B cell (primary cell): ENCODE results near the gene PITPNM3. TPM values are rescaled to one million over a fixed set of nuclear protein-coding genes. Genes with fewer than 3 reads are reported as not detected.

Source experiments
- ATAC-seq: fragments of 200-7000 bp; cut with Tn5 transposase; one replicate; pipeline ENCODE4 v1.10.0; 2021; ENCODE audit warnings: low read depth, mild to moderate bottlenecking, moderate number of reproducible peaks, moderate library complexity
- CTCF ChIA-PET: fragments of 350-600 bp; sonication (Branson Sonifier 250); formaldehyde crosslinking; loops from one replicate; lab custom pipeline; 2021; ENCODE audit warnings: antibody characterized with exemption, inconsistent platforms; lab: Charles Lee
- POLR2A ChIA-PET: fragments of 350-600 bp; sonication (Branson Sonifier 250); formaldehyde crosslinking; loops from one replicate; lab custom pipeline; 2021; ENCODE audit warnings: antibody characterized with exemption; lab: Charles Lee
- DNase-seq: peaks from one replicate; pipeline ENCODE4 v3.0.0; 2013
- H2AFZ ChIP-seq: 2 replicates; pipeline ENCODE4 v1.6.1; 2012; ENCODE audit warnings: mild to moderate bottlenecking, low read depth, low read length; ENCODE audit not compliant: insufficient read depth, poor library complexity, severe bottlenecking
- H3K27ac ChIP-seq, 2 donors: 1 replicate in 1 of 2; 2 replicates in 1 of 2; pipeline ENCODE4 v1.5.1; 2012 to 2013; ENCODE audit warnings: low read length in 2 of 2, mild to moderate bottlenecking in 2 of 2, moderate library complexity in 1 of 2
- H3K27me3 ChIP-seq, 4 experiments: fragments of 200-600 bp in 1 of 4; sonication (generic) in 1 of 4; replicated peaks in 1 of 4; 1 replicate in 2 of 4; 2 replicates in 2 of 4; pipeline versions ENCODE4 v1.6.1 to v1.7.0; 2013 to 2016; ENCODE audit warnings: low read length in 3 of 4, mild to moderate bottlenecking in 2 of 4, mixed read lengths in 1 of 4, moderate library complexity in 1 of 4; ENCODE audit not compliant: insufficient read depth in 4 of 4, control insufficient read depth in 3 of 4; ENCODE audit errors: control extremely low read depth in 1 of 4
- H3K36me3 ChIP-seq, 2 experiments: replicated peaks in 1 of 2; 1 replicate in 1 of 2; 2 replicates in 1 of 2; pipeline versions ENCODE4 v1.6.1 to v1.7.1; 2013; ENCODE audit warnings: low read length in 1 of 2; ENCODE audit not compliant: insufficient read depth in 2 of 2, control insufficient read depth in 1 of 2; ENCODE audit errors: control extremely low read depth in 1 of 2, extremely low read depth in 1 of 2
- H3K4me1 ChIP-seq, 2 donors: fragments of 200-600 bp in 1 of 2; sonication (generic) in 1 of 2; 1 replicate in 1 of 2; 2 replicates in 1 of 2; pipeline versions ENCODE4 v1.5.1 to v1.6.1; 2013 to 2017; ENCODE audit warnings: low read length in 2 of 2; ENCODE audit not compliant: control insufficient read depth in 2 of 2, insufficient read depth in 2 of 2
- H3K4me2 ChIP-seq: replicated peaks from 2 replicates; pipeline ENCODE3; 2012; ENCODE audit warnings: mild to moderate bottlenecking, low read depth, low read length; ENCODE audit not compliant: poor library complexity, severe bottlenecking
- H3K4me3 ChIP-seq, 5 experiments: fragments of 200-600 bp in 1 of 5; sonication (generic) in 1 of 5; 1 replicate in 3 of 5; 2 replicates in 2 of 5; pipeline versions ENCODE4 v1.5.1 to v1.7.0; 2011 to 2016; ENCODE audit warnings: low read length in 4 of 5, mild to moderate bottlenecking in 4 of 5, low read depth in 2 of 5, control low read depth in 1 of 5, moderate library complexity in 1 of 5; ENCODE audit not compliant: insufficient read depth in 1 of 5; ENCODE audit errors: control extremely low read depth in 1 of 5, extremely low read depth in 1 of 5
- H3K79me2 ChIP-seq: fragments of 200-600 bp; sonication (generic); one replicate; pipeline ENCODE4 v1.6.0; 2016; ENCODE audit warnings: low read length; ENCODE audit not compliant: control insufficient read depth, insufficient read depth
- H3K9ac ChIP-seq: fragments of 200-600 bp; sonication (generic); 2 replicates; pipeline ENCODE4 v1.6.1; 2017; ENCODE audit warnings: mild to moderate bottlenecking, low read length, moderate library complexity
- H3K9me3 ChIP-seq, 3 donors: one replicate each; pipeline versions ENCODE4 v1.6.1 to v1.7.1; 2013; ENCODE audit warnings: low read length in 2 of 3; ENCODE audit not compliant: control insufficient read depth in 2 of 3, insufficient read depth in 1 of 3; ENCODE audit errors: control extremely low read depth in 1 of 3
- H4K20me1 ChIP-seq: 2 replicates; pipeline ENCODE4 v1.6.0; 2012; ENCODE audit warnings: mild to moderate bottlenecking, low read length; ENCODE audit not compliant: insufficient read depth, control insufficient read depth, poor library complexity, severe bottlenecking
- H3K27ac Mint-ChIP-seq: one replicate; pipeline ENCODE4 v1.8.0; 2021; ENCODE audit warnings: mixed read lengths
- H3K27me3 Mint-ChIP-seq: one replicate; pipeline ENCODE4 v1.8.0; 2021; ENCODE audit warnings: mixed read lengths
- H3K4me1 Mint-ChIP-seq: one replicate; pipeline ENCODE4 v1.8.0; 2021; ENCODE audit warnings: mixed read lengths
- H3K4me3 Mint-ChIP-seq: one replicate; pipeline ENCODE4 v1.8.0; 2021; ENCODE audit warnings: mixed read lengths
- H3K9me3 Mint-ChIP-seq: one replicate; pipeline ENCODE4 v1.8.0; 2022; ENCODE audit warnings: mixed read lengths; ENCODE audit not compliant: insufficient read depth
- EZH2 ChIP-seq: IDR thresholded peaks from 2 replicates; pipeline ENCODE4 v1.6.1; 2012; ENCODE audit warnings: borderline replicate concordance, low read depth, mild to moderate bottlenecking, moderate library complexity, low read length; ENCODE audit not compliant: insufficient read depth, poor library complexity, severe bottlenecking
- WGBS: methylation state at CpG from one replicate; pipeline ENCODE4 v1.1.5; 2013; ENCODE audit warnings: missing lambda C conversion rate; ENCODE audit not compliant: insufficient coverage; 5-methylcytosine and 5-hydroxymethylcytosine counted together
- intact Hi-C: fragments of 100-400 bp; cut with micrococcal nuclease; formaldehyde crosslinking; loops from one replicate; pipeline ENCODE4 v1.10.0; 2022
- polyA plus RNA-seq: library from polyadenylated mRNA; depleted of rRNA; stranded (reverse); fragments of >200 nt; gene quantifications from 2 replicates; pipeline ENCODE4 v1.2.3, GENCODE V29; 2012
- total RNA-seq, 2 donors: library from RNA; stranded (reverse); fragments of 120-200 nt in 1 of 2; gene quantifications; 1 replicate in 1 of 2; 2 replicates in 1 of 2; pipeline versions ENCODE4 v1.2.3 to v1.2.4, GENCODE V29; 2013 to 2022
- TF ChIP-seq, protein P1 (sequence below): fragments of 200-600 bp; IDR thresholded peaks from one replicate; pipeline ENCODE4 v1.8.0; 2022; ENCODE audit warnings: antibody characterized with exemption, mild to moderate bottlenecking

PITPNM3 gene
- total and polyA plus RNA-seq, 2 donors (not counting 1 experiment from before 2014, with no cell fraction given): 0.31 to 0.49 TPM

DNA sequence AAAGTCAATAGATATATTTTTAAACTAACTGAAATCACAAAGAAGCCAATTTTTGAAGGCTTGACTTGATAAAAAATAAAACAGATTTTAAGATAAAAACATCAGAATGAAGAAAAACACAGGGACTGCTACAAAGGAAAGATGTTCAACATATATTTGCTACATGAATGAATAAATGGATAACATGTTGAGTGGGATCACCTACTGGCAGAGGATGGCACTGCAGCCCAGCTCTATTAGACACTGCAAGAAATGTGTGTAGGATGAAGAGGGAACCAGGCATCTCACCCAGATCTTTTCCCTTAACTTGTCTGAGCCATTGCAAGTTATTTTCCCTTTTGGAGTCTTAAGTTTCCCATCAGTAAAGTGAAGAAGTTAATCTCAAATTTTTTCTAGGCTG, 125.6 kb downstream of the PITPNM3 start:
- H3K9ac ChIP-seq: no peak overlapping the region
- H2AFZ ChIP-seq: no peak overlapping the region
- Mint-ChIP-seq H3K9me3 (peaks cover 6% of the 10 kb centered on the region), H3K27me3 (peaks cover 4% of the 10 kb centered on the region), H3K4me1 (peaks cover 13% of the 10 kb centered on the region), H3K27ac (no peak overlapping the region), H3K4me3 (no peak overlapping the region)
- ATAC-seq (no peak), DNase-seq (no peak)
- peaks cover 4 to 18% (median 6%) of the 10 kb centered on the region in 3 donors for H3K9me3 ChIP-seq
- H3K27ac ChIP-seq: no peak overlapping the region
- H3K27me3 ChIP-seq: peaks cover 0 to 6% (median 0%) of the 10 kb centered on the region in 4 experiments
- ChIA-PET POLR2A (no interaction called here), CTCF (interaction anchor here (0.7 to 1.6 kb wide), 2 partner anchors 9 to 1334 kb away, joined by 4 to 6 read pairs; no protein-coding TSS in a partner anchor)
- peaks cover 9 to 13% of the 10 kb centered on the region in 2 donors for H3K4me1 ChIP-seq
- no peak overlapping the region for H3K4me2 ChIP-seq
- H3K79me2 ChIP-seq: no peaks in the 10 kb centered on the region
- intact Hi-C loops: no loop called here
- no peaks in the 10 kb centered on the region for H4K20me1 ChIP-seq
- no peak overlapping the region for H3K4me3 ChIP-seq
- no peak for TF ChIP-seq EZH2
- TF ChIP-seq, protein P1, sequence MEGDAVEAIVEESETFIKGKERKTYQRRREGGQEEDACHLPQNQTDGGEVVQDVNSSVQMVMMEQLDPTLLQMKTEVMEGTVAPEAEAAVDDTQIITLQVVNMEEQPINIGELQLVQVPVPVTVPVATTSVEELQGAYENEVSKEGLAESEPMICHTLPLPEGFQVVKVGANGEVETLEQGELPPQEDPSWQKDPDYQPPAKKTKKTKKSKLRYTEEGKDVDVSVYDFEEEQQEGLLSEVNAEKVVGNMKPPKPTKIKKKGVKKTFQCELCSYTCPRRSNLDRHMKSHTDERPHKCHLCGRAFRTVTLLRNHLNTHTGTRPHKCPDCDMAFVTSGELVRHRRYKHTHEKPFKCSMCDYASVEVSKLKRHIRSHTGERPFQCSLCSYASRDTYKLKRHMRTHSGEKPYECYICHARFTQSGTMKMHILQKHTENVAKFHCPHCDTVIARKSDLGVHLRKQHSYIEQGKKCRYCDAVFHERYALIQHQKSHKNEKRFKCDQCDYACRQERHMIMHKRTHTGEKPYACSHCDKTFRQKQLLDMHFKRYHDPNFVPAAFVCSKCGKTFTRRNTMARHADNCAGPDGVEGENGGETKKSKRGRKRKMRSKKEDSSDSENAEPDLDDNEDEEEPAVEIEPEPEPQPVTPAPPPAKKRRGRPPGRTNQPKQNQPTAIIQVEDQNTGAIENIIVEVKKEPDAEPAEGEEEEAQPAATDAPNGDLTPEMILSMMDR: peak; percentile 20
- H3K36me3 ChIP-seq: no peaks in the 10 kb centered on the region

GRCh38 chr17:6429266-6429665, 127.1 kb downstream of the PITPNM3 start:
- no peaks in the 10 kb centered on the region for H4K20me1 ChIP-seq
- H3K79me2 ChIP-seq: no peaks in the 10 kb centered on the region
- peaks cover 6% of the 10 kb centered on the region for H3K9me3 Mint-ChIP-seq
- H3K9ac ChIP-seq: no peak overlapping the region
- H3K4me1 ChIP-seq: peaks cover 9 to 13% of the 10 kb centered on the region in 2 donors
- TF ChIP-seq, protein P1: no peak
- no peak for TF ChIP-seq EZH2
- peaks cover 4% of the 10 kb centered on the region for H3K27me3 Mint-ChIP-seq
- intact Hi-C loops: no loop called here
- DNase-seq (no peak), ATAC-seq (no peak)
- peaks cover 13% of the 10 kb centered on the region for H3K4me1 Mint-ChIP-seq
- CTCF ChIA-PET: no interaction called here
- H3K4me2 ChIP-seq: no peak overlapping the region
- 94% methylated on average over 7 of the region's 7 CpGs for WGBS
- H3K4me3 ChIP-seq: no peak overlapping the region
- POLR2A ChIA-PET: no interaction called here
- H3K27me3 ChIP-seq: peaks cover 0 to 6% (median 0%) of the 10 kb centered on the region in 4 experiments
- H3K9me3 ChIP-seq: peaks cover 4 to 18% (median 6%) of the 10 kb centered on the region in 3 donors
- no peak overlapping the region for H2AFZ ChIP-seq
- no peaks in the 10 kb centered on the region for H3K36me3 ChIP-seq
- no peak overlapping the region for H3K27ac Mint-ChIP-seq
- no peak overlapping the region for H3K4me3 Mint-ChIP-seq
- no peak overlapping the region for H3K27ac ChIP-seq
